K562 (cell line): Measurements from ENCODE around the gene ALK. TPM values are rescaled to one million over a fixed set of nuclear protein-coding genes. Genes with fewer than 3 reads are reported as not detected.

Experiments used
- ATAC-seq: fragments of 200-7000 bp; cut with Tn5 transposase; 3 replicates; pipeline ENCODE4 v1.9.1; 2020; ENCODE audit warnings: moderate library complexity
- BruUV-seq: library from RNA; stranded (reverse); fragments of 400-500 nt; replicated peaks from 2 replicates; lab custom pipeline; 2021; lab: Mats Ljungman, UMichigan
- CTCF ChIA-PET: fragments of 300-600 bp; formaldehyde crosslinking; extraction: SDS; loops from one replicate; lab custom pipeline; 2021; ENCODE audit warnings: low intra/inter-chr PET ratio; lab: Yijun Ruan, JAX
- POLR2A ChIA-PET: fragments of 300-600, 350-650 bp; sonication (Branson Sonifier 250); formaldehyde crosslinking; extraction: SDS; loops from one replicate; lab custom pipeline; 2021; ENCODE audit warnings: antibody characterized with exemption, inconsistent platforms; lab: Yijun Ruan, JAX
- DNase-seq, 4 experiments: peaks; one replicate each; pipeline versions ENCODE4 v3.0.0 to v3.0.0-alpha.2; 2011 to 2018; ENCODE audit warnings: low spot score in 3 of 4, mixed read lengths in 3 of 4; ENCODE audit errors: extremely low read depth in 1 of 4
- FAIRE-seq: peaks from 2 replicates; lab custom pipeline; 2011; peaks lifted over from hg19 to GRCh38; lab: Jason Lieb, UNC
- H2AFZ ChIP-seq: 2 replicates; pipeline ENCODE4 v1.6.0; 2011; ENCODE audit warnings: low read depth, low read length, control low read depth, inconsistent platforms
- H3K27ac ChIP-seq: fragments of 200-600 bp; 3 replicates; pipeline ENCODE4 v1.8.0; 2011; ENCODE audit warnings: low read depth, mild to moderate bottlenecking, control low read depth, inconsistent platforms, low read length, moderate library complexity, mixed read lengths; ENCODE audit errors: extremely low read depth
- H3K27me3 ChIP-seq, 2 experiments: fragments of 300-600 bp in 1 of 2; 2 replicates in 1 of 2; 3 replicates in 1 of 2; pipeline versions ENCODE4 v1.6.0 to v1.8.0; 2011; ENCODE audit warnings: inconsistent platforms in 2 of 2, low read length in 2 of 2, mild to moderate bottlenecking in 1 of 2, mixed read lengths in 1 of 2, moderate library complexity in 1 of 2; ENCODE audit not compliant: control insufficient read depth in 2 of 2, insufficient read depth in 2 of 2
- H3K36me3 ChIP-seq: fragments of 300-600 bp; 3 replicates; pipeline ENCODE4 v1.8.0; 2011; ENCODE audit warnings: mild to moderate bottlenecking, low read length, inconsistent platforms; ENCODE audit not compliant: control insufficient read depth, insufficient read depth
- H3K4me1 ChIP-seq, 2 experiments: fragments of 200-600 bp in 1 of 2; replicated peaks in 1 of 2; 2 replicates in 1 of 2; 3 replicates in 1 of 2; pipeline versions ENCODE4 v1.5.1 to v1.8.0; 2011; ENCODE audit warnings: inconsistent platforms in 2 of 2, low read length in 2 of 2, mild to moderate bottlenecking in 1 of 2, mixed read lengths in 1 of 2, moderate library complexity in 1 of 2; ENCODE audit not compliant: control insufficient read depth in 2 of 2, insufficient read depth in 2 of 2
- H3K4me2 ChIP-seq: 2 replicates; pipeline ENCODE4 v1.6.1; 2011; ENCODE audit warnings: low read length, control low read depth, inconsistent platforms, mixed read lengths; ENCODE audit not compliant: insufficient read depth
- H3K4me3 ChIP-seq: fragments of 200-600 bp; sonication (generic), shearing (Covaris generic); 2 replicates; pipeline ENCODE4 v1.5.1; 2016; ENCODE audit warnings: control low read depth, inconsistent platforms
- H3K79me2 ChIP-seq: fragments of 200-600 bp; 3 replicates; pipeline ENCODE4 v1.8.0; 2011; ENCODE audit warnings: low read length, inconsistent platforms; ENCODE audit not compliant: control insufficient read depth, insufficient read depth
- H3K9ac ChIP-seq, 2 experiments: 2 replicates each; pipeline versions ENCODE4 v1.6.0 to v1.6.1; 2011; ENCODE audit warnings: low read depth in 2 of 2, low read length in 2 of 2, control low read depth in 1 of 2, inconsistent platforms in 1 of 2, mild to moderate bottlenecking in 1 of 2, mixed read lengths in 1 of 2; ENCODE audit not compliant: insufficient read depth in 1 of 2
- H3K9me1 ChIP-seq: one replicate; pipeline ENCODE4 v1.6.0; 2011; ENCODE audit warnings: inconsistent platforms, mild to moderate bottlenecking, low read length, moderate library complexity; ENCODE audit not compliant: control insufficient read depth, insufficient read depth
- H3K9me3 ChIP-seq: replicated peaks from 2 replicates; pipeline ENCODE4 v1.5.1; 2011; ENCODE audit warnings: low read depth, low read length, inconsistent platforms; ENCODE audit not compliant: control insufficient read depth, insufficient read depth
- H4K20me1 ChIP-seq: replicated peaks from 2 replicates; pipeline ENCODE4 v1.6.1; 2011; ENCODE audit warnings: low read length, inconsistent platforms, mixed read lengths; ENCODE audit not compliant: control insufficient read depth, insufficient read depth
- ARHGAP35 ChIP-seq: fragments of 450-650 bp; IDR thresholded peaks from 2 replicates; pipeline ENCODE4 v1.6.1; 2018; ENCODE audit not compliant: partially characterized antibody
- CREBBP ChIP-seq: IDR thresholded peaks from one replicate; pipeline ENCODE4 v1.6.1; 2012; ENCODE audit warnings: low read depth, mild to moderate bottlenecking, control low read depth, inconsistent platforms, low read length
- DPF2 ChIP-seq: fragments of 450-650 bp; IDR thresholded peaks from 2 replicates; pipeline ENCODE4 v1.6.1; 2016
- FOXK2 ChIP-seq, 2 experiments: fragments of 450-650 bp; IDR thresholded peaks in 1 of 2; conservative IDR thresholded peaks in 1 of 2; 2 replicates each; pipeline ENCODE4 v1.6.1; 2016; ENCODE audit warnings: low read depth in 2 of 2, mild to moderate bottlenecking in 1 of 2
- GABPB2 ChIP-seq: fragments of 250-450 bp; sonication (Bioruptor Pico); conservative IDR thresholded peaks from 2 replicates; pipeline ENCODE4 v1.5.1; 2021; ENCODE audit warnings: mild to moderate bottlenecking
- GTF2A2 ChIP-seq: IDR thresholded peaks from 2 replicates; pipeline ENCODE4 v1.6.1; 2016; ENCODE audit warnings: mild to moderate bottlenecking, missing genetic modification characterization, missing compliant biosample characterization
- HNRNPLL ChIP-seq: fragments of 200-400 bp; formaldehyde crosslinking; IDR thresholded peaks from 2 replicates; pipeline ENCODE4 v1.6.1; 2017; ENCODE audit warnings: low read length, low read depth, mild to moderate bottlenecking; ENCODE audit not compliant: poor library complexity, severe bottlenecking
- LARP7 ChIP-seq: fragments of 450-650 bp; IDR thresholded peaks from 2 replicates; pipeline ENCODE4 v1.6.1; 2016
- OTX1 ChIP-seq: fragments of 450-650 bp; formaldehyde crosslinking; IDR thresholded peaks from 2 replicates; pipeline ENCODE4 v1.4.0; 2022; ENCODE audit warnings: mild to moderate bottlenecking
- POLR2A ChIP-seq: fragments of 450-650 bp; conservative IDR thresholded peaks from 2 replicates; pipeline ENCODE4 v1.6.1; 2016
- TCF15 ChIP-seq: fragments of 250-450 bp; sonication (Bioruptor Pico); IDR thresholded peaks from 2 replicates; pipeline ENCODE4 v1.8.0; 2022; ENCODE audit warnings: moderate library complexity, mild to moderate bottlenecking, inconsistent platforms
- THAP7 ChIP-seq: fragments of 250-450 bp; sonication (Bioruptor Pico); IDR thresholded peaks from 2 replicates; pipeline ENCODE4 v1.5.0; 2021
- U2AF2 ChIP-seq: fragments of 200-400 bp; formaldehyde crosslinking; optimal IDR thresholded peaks from 2 replicates; pipeline ENCODE3; 2017; ENCODE audit warnings: low read depth, mild to moderate bottlenecking, low read length
- ZNF551 ChIP-seq: fragments of 250-450 bp; sonication (Bioruptor Pico); IDR thresholded peaks from 2 replicates; pipeline ENCODE4 v1.5.0; 2021; ENCODE audit warnings: mild to moderate bottlenecking, moderate library complexity
- WGBS: fragments of 100-300 bp; shearing (Covaris generic); methylation state at CpG from one replicate; pipeline ENCODE4 v1.1.6; 2016; ENCODE audit warnings: low coverage, mixed read lengths; ENCODE audit not compliant: insufficient coverage; ENCODE audit errors: missing lambda C conversion rate; 5-methylcytosine and 5-hydroxymethylcytosine counted together
- in situ Hi-C: fragments of 300-500 bp; cut with MboI; formaldehyde crosslinking; loops from 4 replicates; pipeline ENCODE4 v1.15.0; 2018; ENCODE audit warnings: inconsistent platforms, mixed read lengths
- intact Hi-C: fragments of 100-400 bp; cut with micrococcal nuclease; formaldehyde crosslinking; loops from 2 replicates; pipeline ENCODE4 v1.14.2; 2022
- polyA plus RNA-seq, 8 experiments: library from polyadenylated mRNA; depleted of rRNA in 4 of 8; stranded (reverse) in 5 of 8; unstranded in 3 of 8; fragments of >200 nt; fragmentation: Nextera tagmentation in 2 of 8; fragmentation: Illumina TruSeq in 1 of 8; extraction: Ambion mirVana in 2 of 8; extraction: Trizol in 1 of 8; gene quantifications; 2 replicates each; pipeline versions ENCODE4 v1.2.1 to v1.2.3, GENCODE V29; 2011 to 2014; ENCODE audit warnings: inconsistent platforms in 1 of 8, missing spikeins in 1 of 8
- total RNA-seq, 7 experiments: library from RNA; depleted of rRNA in 6 of 7; stranded (reverse); fragments of >200 nt in 6 of 7; fragmentation: Illumina TruSeq in 2 of 7; extraction: Trizol in 2 of 7; gene quantifications; 2 replicates each; pipeline versions ENCODE4 v1.2.1 to v1.2.3, GENCODE V29; 2011 to 2021; ENCODE audit warnings: low replicate concordance in 1 of 7
- TF ChIP-seq, protein P1 (sequence below): sonication (generic); formaldehyde crosslinking; IDR thresholded peaks from 2 replicates; pipeline ENCODE4 v1.8.1; 2023; ENCODE audit warnings: mild to moderate bottlenecking, missing genetic modification reagents

The ALK gene
- total and polyA plus RNA-seq, 9 of the 15 experiments (the other 6 are each of a cell fraction or from before 2014, with no cell fraction given), result not detected

DNA sequence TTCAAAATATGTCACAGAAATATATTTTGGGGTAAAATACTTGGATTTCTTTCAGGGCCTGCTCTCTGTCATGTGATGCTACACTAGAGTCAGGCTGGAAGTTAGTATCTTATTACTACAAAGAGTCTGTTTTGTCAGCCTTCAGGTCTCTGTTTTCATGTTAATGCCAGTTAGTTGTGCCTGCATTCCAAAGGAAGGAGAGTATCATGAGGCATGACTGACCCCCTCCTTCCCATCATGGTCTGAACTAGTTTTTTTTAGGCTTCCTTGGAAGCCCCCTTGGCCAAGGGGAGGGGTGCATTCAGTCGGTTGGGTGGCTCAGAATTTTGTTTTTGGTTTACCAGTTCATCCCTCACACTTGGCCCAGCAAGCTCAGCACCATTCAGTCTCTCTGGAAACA is 318.0 kb downstream of the ALK start:
- DNase-seq (no peak), ATAC-seq (no peak), FAIRE-seq (no peak)
- no peaks in the 10 kb centered on the region for H3K27me3 ChIP-seq
- no peaks in the 10 kb centered on the region for H3K79me2 ChIP-seq
- no peak overlapping the region for H3K27ac ChIP-seq
- H3K4me1 ChIP-seq, result no peaks in the 10 kb centered on the region
- H2AFZ ChIP-seq, result no peak overlapping the region
- POLR2A ChIA-PET, result no interaction called here
- in situ Hi-C loops (no loop called here), intact Hi-C loops (no loop called here)
- no peaks in the 10 kb centered on the region for H3K9me1 ChIP-seq
- no peak overlapping the region for H3K4me3 ChIP-seq
- no peaks in the 10 kb centered on the region for H4K20me1 ChIP-seq
- H3K36me3 ChIP-seq, result no peaks in the 10 kb centered on the region
- WGBS, result 0% methylated on average over 1 of the region's 1 CpG
- TF ChIP-seq GTF2A2 (no peak), U2AF2 (no peak), LARP7 (no peak), HNRNPLL (no peak), DPF2 (no peak), CREBBP (no peak), ARHGAP35 (no peak), POLR2A (no peak), FOXK2 (conservative IDR thresholded peaks at IDR 0.05 in 1 of 2, IDR thresholded peaks at IDR 0.05 in 1 of 2; ENCODE audit: low read depth in 2 of 2) (no peak), TCF15 (CRISPR knock-in tag) (no peak), GABPB2 (CRISPR knock-in tag) (no peak), THAP7 (CRISPR knock-in tag) (no peak), OTX1 (CRISPR knock-in tag) (no peak), ZNF551 (CRISPR knock-in tag) (no peak)
- TF ChIP-seq, protein P1, sequence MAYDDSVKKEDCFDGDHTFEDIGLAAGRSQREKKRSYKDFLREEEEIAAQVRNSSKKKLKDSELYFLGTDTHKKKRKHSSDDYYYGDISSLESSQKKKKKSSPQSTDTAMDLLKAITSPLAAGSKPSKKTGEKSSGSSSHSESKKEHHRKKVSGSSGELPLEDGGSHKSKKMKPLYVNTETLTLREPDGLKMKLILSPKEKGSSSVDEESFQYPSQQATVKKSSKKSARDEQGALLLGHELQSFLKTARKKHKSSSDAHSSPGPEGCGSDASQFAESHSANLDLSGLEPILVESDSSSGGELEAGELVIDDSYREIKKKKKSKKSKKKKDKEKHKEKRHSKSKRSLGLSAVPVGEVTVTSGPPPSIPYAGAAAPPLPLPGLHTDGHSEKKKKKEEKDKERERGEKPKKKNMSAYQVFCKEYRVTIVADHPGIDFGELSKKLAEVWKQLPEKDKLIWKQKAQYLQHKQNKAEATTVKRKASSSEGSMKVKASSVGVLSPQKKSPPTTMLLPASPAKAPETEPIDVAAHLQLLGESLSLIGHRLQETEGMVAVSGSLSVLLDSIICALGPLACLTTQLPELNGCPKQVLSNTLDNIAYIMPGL (CRISPR knock-in tag), result no peak
- no peak overlapping the region for H3K4me2 ChIP-seq
- H3K9ac ChIP-seq, result no peak overlapping the region
- no TSS peak for BruUV-seq
- H3K9me3 ChIP-seq, result no peaks in the 10 kb centered on the region
- CTCF ChIA-PET, result no interaction called here
